HUES48 (cell line): ENCODE measurements around the gene NPSR1.
"Not testable (repeated sequence)": the region's sequence is repeated elsewhere in the genome, so short reads cannot be mapped to it uniquely, and the experiment has no call there.

Source experiments
- H3K27ac ChIP-seq: one replicate; pipeline ENCODE4 v1.7.0; 2013; ENCODE audit warnings: low read depth, low read length, inconsistent platforms
- H3K27me3 ChIP-seq: 2 replicates; pipeline ENCODE4 v1.6.1; 2013; ENCODE audit warnings: mild to moderate bottlenecking, low read length; ENCODE audit not compliant: control insufficient read depth, insufficient read depth
- H3K36me3 ChIP-seq: 2 replicates; pipeline ENCODE4 v1.6.1; 2013; ENCODE audit warnings: low read length; ENCODE audit not compliant: control insufficient read depth, insufficient read depth
- H3K4me1 ChIP-seq: 2 replicates; pipeline ENCODE4 v1.6.1; 2013; ENCODE audit warnings: mild to moderate bottlenecking, low read length; ENCODE audit not compliant: control insufficient read depth, insufficient read depth
- H3K4me3 ChIP-seq: 2 replicates; pipeline ENCODE4 v1.5.1; 2013; ENCODE audit warnings: mild to moderate bottlenecking, low read depth, low read length
- H3K9ac ChIP-seq: 2 replicates; pipeline ENCODE4 v1.6.1; 2013; ENCODE audit warnings: mild to moderate bottlenecking, low read depth, low read length, moderate library complexity
- H3K9me3 ChIP-seq: 2 replicates; pipeline ENCODE4 v1.6.1; 2013; ENCODE audit warnings: low read length; ENCODE audit not compliant: control insufficient read depth, insufficient read depth

The NPSR1 gene, protein sequence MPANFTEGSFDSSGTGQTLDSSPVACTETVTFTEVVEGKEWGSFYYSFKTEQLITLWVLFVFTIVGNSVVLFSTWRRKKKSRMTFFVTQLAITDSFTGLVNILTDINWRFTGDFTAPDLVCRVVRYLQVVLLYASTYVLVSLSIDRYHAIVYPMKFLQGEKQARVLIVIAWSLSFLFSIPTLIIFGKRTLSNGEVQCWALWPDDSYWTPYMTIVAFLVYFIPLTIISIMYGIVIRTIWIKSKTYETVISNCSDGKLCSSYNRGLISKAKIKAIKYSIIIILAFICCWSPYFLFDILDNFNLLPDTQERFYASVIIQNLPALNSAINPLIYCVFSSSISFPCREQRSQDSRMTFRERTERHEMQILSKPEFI

GRCh38 chr7:34657632-34658268, at the start of gene NPSR1:
Gene NPSR1, plus strand, starts transcription at chr7:34658218. Its CDS starts 195 bp downstream, at chr7:34658413.
- peaks cover 41% of the 10 kb centered on the region for H3K27me3 ChIP-seq
- H3K9ac ChIP-seq: no peak within 1 kb of the TSS
- no peak within 1 kb of the TSS for H3K27ac ChIP-seq
- H3K4me3 ChIP-seq: no peak within 1 kb of the TSS
- no peaks in the 10 kb centered on the region for H3K36me3 ChIP-seq
- peaks cover 37% of the 10 kb centered on the region for H3K4me1 ChIP-seq
- H3K9me3 ChIP-seq: no peaks in the 10 kb centered on the region

GRCh38 chr7:34612661-34613060, 45.4 kb upstream of the NPSR1 start:
- no peaks in the 10 kb centered on the region for H3K9me3 ChIP-seq
- no peak overlapping the region for H3K9ac ChIP-seq
- no peaks in the 10 kb centered on the region for H3K36me3 ChIP-seq
- H3K4me3 ChIP-seq: no peak overlapping the region
- H3K4me1 ChIP-seq: no peaks in the 10 kb centered on the region
- H3K27ac ChIP-seq: no peak overlapping the region
- H3K27me3 ChIP-seq: no peaks in the 10 kb centered on the region

- H3K27ac ChIP-seq: no peak overlapping the region
- H3K9me3 ChIP-seq: no peaks in the 10 kb centered on the region
- no peak overlapping the region for H3K4me3 ChIP-seq
- no peaks in the 10 kb centered on the region for H3K36me3 ChIP-seq
- no peak overlapping the region for H3K9ac ChIP-seq
- H3K4me1 ChIP-seq: no peaks in the 10 kb centered on the region
- no peaks in the 10 kb centered on the region for H3K27me3 ChIP-seq
These were observed 37.6 kb upstream of the NPSR1 start for GRCh38 chr7:34620425-34620824.

DNA sequence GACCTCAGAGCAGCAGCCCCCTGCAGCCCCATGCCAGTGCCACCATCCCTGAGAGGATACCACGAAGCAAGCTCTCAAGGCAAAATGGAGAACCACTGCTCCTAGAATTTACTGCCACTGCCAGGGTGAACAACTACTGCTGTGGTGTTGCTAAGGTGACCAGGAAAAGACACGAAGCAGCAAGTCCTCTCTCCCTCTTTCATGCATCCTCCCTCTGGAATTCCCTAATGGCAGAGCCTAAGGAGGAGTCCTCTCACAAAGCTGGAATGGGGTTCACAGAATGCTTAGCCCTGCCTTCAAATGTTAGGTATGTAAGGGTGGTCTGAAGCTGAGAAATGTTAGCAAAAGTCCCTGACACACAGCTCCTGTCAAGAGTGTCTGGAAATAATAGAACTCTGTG, 35.8 kb upstream of the NPSR1 start:
- Histone ChIP-seq H3K9ac (no peak overlapping the region), H3K27ac (no peak overlapping the region), H3K9me3 (no peaks in the 10 kb centered on the region), H3K36me3 (no peaks in the 10 kb centered on the region), H3K4me1 (no peaks in the 10 kb centered on the region), H3K4me3 (no peak overlapping the region), H3K27me3 (no peaks in the 10 kb centered on the region)

DNA sequence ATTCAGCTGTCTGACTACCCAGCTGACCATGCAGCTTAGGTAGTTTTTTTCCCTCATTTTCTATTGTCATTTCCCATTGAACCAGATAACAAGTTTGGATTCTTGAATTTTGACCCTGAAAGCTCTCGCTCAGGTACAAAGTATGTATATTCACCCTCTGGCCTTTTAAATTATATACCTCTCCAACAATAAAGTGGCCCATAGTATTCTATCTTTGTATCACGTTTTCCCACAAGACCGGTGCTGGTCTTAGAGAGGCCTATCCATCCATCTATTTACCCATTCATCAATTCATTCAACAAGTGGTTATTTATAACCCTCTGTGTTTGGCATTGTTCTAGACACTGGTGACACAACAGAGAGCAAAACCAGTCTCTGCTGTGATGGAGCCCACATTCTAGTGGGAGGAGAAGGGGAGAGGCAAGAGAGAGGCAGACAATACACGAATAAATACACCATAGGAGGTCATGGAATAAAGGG, 35.2 kb upstream of the NPSR1 start:
- no peak overlapping the region for H3K4me3 ChIP-seq
- no peaks in the 10 kb centered on the region for H3K9me3 ChIP-seq
- no peaks in the 10 kb centered on the region for H3K27me3 ChIP-seq
- no peaks in the 10 kb centered on the region for H3K4me1 ChIP-seq
- H3K9ac ChIP-seq: no peak overlapping the region
- H3K27ac ChIP-seq: no peak overlapping the region
- no peaks in the 10 kb centered on the region for H3K36me3 ChIP-seq

GRCh38 chr7:34628618-34629017, 29.4 kb upstream of the NPSR1 start:
- not testable (repeated sequence) for H3K9ac ChIP-seq, H3K36me3 ChIP-seq, H3K4me1 ChIP-seq, H3K9me3 ChIP-seq, H3K4me3 ChIP-seq, H3K27me3 ChIP-seq, H3K27ac ChIP-seq

- Histone ChIP-seq H3K9ac (no peak overlapping the region), H3K27ac (no peak overlapping the region), H3K27me3 (peaks cover 4% of the 10 kb centered on the region; the same call in 1 of the 2 replicates), H3K36me3 (no peaks in the 10 kb centered on the region), H3K4me1 (peaks cover 19% of the 10 kb centered on the region), H3K4me3 (no peak overlapping the region), H3K9me3 (no peaks in the 10 kb centered on the region)
These were observed 5.2 kb upstream of the NPSR1 start for GRCh38 chr7:34652809-34653208.

DNA sequence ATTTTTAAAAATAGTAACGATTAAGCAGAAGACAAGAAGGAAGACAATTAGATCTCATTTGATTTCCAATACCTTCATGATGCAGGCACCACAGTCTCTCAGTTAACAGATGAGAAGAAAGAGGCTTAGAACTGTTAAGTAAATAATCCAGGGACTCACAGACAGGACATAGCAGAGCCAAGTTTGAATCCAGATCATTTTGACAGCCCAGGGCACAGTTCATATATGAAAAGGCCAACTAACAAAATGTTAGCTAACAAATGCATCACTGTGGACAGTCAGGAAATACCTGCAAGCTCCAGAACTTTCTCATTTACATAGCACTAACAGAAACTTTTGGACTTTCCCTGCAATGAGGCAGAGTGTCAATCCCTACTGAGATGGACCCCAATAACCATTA, 4.2 kb upstream of the NPSR1 start:
- Histone ChIP-seq H3K36me3 (no peaks in the 10 kb centered on the region), H3K27ac (no peak overlapping the region), H3K4me3 (no peak overlapping the region), H3K27me3 (peaks cover 9% of the 10 kb centered on the region), H3K4me1 (peaks cover 23% of the 10 kb centered on the region), H3K9me3 (no peaks in the 10 kb centered on the region), H3K9ac (no peak overlapping the region)

DNA sequence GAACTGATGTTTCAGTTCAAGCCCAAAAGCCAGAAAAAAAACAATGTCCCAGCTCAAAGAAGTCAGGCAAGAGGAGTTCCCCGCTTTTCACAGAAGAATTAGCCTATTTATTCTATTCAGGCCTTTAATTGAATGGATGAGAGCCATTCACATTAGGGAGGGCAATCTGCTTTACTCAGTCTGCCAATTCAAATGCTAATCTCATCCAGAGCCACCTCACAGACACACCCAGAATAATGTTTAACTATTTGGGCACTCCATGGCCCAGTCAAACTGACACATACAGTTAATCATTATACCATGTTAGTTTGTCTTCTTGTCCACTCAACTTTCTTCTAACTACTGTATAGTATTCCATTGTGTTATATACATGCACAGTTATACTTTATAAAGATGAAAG, 2.6 kb upstream of the NPSR1 start:
- Histone ChIP-seq H3K4me1 (peaks cover 34% of the 10 kb centered on the region), H3K4me3 (no peak overlapping the region)

GRCh38 chr7:34656041-34656440, 2.0 kb upstream of the NPSR1 start:
- no peaks in the 10 kb centered on the region for H3K9me3 ChIP-seq
- H3K36me3 ChIP-seq: no peaks in the 10 kb centered on the region
- H3K27ac ChIP-seq: no peak overlapping the region
- H3K27me3 ChIP-seq: peaks cover 25% of the 10 kb centered on the region
- no peak overlapping the region for H3K4me3 ChIP-seq
- H3K4me1 ChIP-seq: peaks cover 37% of the 10 kb centered on the region
- H3K9ac ChIP-seq: no peak overlapping the region

More for the DNA sequence above, 2.6 kb upstream of the NPSR1 start:
- no peak overlapping the region for H3K27ac ChIP-seq
- no peaks in the 10 kb centered on the region for H3K36me3 ChIP-seq
- H3K9me3 ChIP-seq: no peaks in the 10 kb centered on the region
- H3K27me3 ChIP-seq: peaks cover 18% of the 10 kb centered on the region
- H3K9ac ChIP-seq: no peak overlapping the region

GRCh38 chr7:34659472-34660075, 1.6 kb downstream of the NPSR1 start:
- H3K9me3 ChIP-seq: no peaks in the 10 kb centered on the region
- no peaks in the 10 kb centered on the region for H3K36me3 ChIP-seq
- H3K27me3 ChIP-seq: peaks cover 55% of the 10 kb centered on the region
- no peak overlapping the region for H3K4me3 ChIP-seq
- H3K4me1 ChIP-seq: peaks cover 34% of the 10 kb centered on the region
- H3K27ac ChIP-seq: no peak overlapping the region
- no peak overlapping the region for H3K9ac ChIP-seq
